HG03571 (cell line): ENCODE results near the gene C17orf100.

ENCODE experiments used
- ATAC-seq: cut with Tn5 transposase; IDR thresholded peaks from one replicate; pipeline ENCODE4 v1.9.1; 2021; ENCODE audit not compliant: unreplicated experiment

Gene C17orf100

GRCh38 chr17:6668219-6668618 is 16.7 kb downstream of the C17orf100 start:
- no peak for ATAC-seq

- no peak for ATAC-seq
Observed at GRCh38 chr17:6668727-6669425, 17.3 kb downstream of the C17orf100 start.

- ATAC-seq: no peak
Observed at GRCh38 chr17:6669479-6670212, 18.1 kb downstream of the C17orf100 start.

- ATAC-seq: no peak
Observed at GRCh38 chr17:6670571-6670970, 19.0 kb downstream of the C17orf100 start.

- no peak for ATAC-seq
Observed at GRCh38 chr17:6670999-6671398, 19.4 kb downstream of the C17orf100 start.

GRCh38 chr17:6671431-6671830 is 19.9 kb downstream of the C17orf100 start:
- ATAC-seq: no peak

- ATAC-seq: no peak
Observed at GRCh38 chr17:6674586-6674985, 23.0 kb downstream of the C17orf100 start.

GRCh38 chr17:6675201-6675825 is 23.8 kb downstream of the C17orf100 start:
- ATAC-seq: no peak

GRCh38 chr17:6676802-6677157 is 25.2 kb downstream of the C17orf100 start:
- ATAC-seq: no peak

GRCh38 chr17:6677158-6677831 is 25.7 kb downstream of the C17orf100 start:
- no peak for ATAC-seq

- ATAC-seq: no peak
Observed at GRCh38 chr17:6677946-6678345, 26.4 kb downstream of the C17orf100 start.

- no peak for ATAC-seq
Observed at GRCh38 chr17:6679241-6679640, 27.7 kb downstream of the C17orf100 start.

GRCh38 chr17:6681176-6681575 is 29.6 kb downstream of the C17orf100 start:
- ATAC-seq: no peak

- ATAC-seq: no peak
Observed at GRCh38 chr17:6681671-6682070, 30.1 kb downstream of the C17orf100 start.

- ATAC-seq: no peak
Observed at GRCh38 chr17:6682339-6682738, 30.8 kb downstream of the C17orf100 start.

- ATAC-seq: no peak
Observed at GRCh38 chr17:6683081-6683684, 31.6 kb downstream of the C17orf100 start.

- no peak for ATAC-seq
Observed at GRCh38 chr17:6683730-6684459, 32.3 kb downstream of the C17orf100 start.

- ATAC-seq: no peak
Observed at GRCh38 chr17:6684460-6684783, 32.9 kb downstream of the C17orf100 start.

- no peak for ATAC-seq
Observed at GRCh38 chr17:6684881-6685767, 33.6 kb downstream of the C17orf100 start.

GRCh38 chr17:6686026-6686425 is 34.5 kb downstream of the C17orf100 start:
- no peak for ATAC-seq
